Small intestine (tissue), 7 donors: ENCODE measurements around the gene HAPLN3. TPM values are rescaled to one million over a fixed set of nuclear protein-coding genes. Genes with fewer than 3 reads are reported as not detected.
"Not testable (repeated sequence)": the region's sequence is repeated elsewhere in the genome, so short reads cannot be mapped to it uniquely, and the experiment has no call there.

ENCODE experiments used
- DNase-seq, 2 donors: peaks; one replicate each; pipeline versions ENCODE4 v3.0.0 to v3.0.0-alpha.2; 2013
- FAIRE-seq: peaks from 2 replicates; lab custom pipeline; 2012; peaks lifted over from hg19 to GRCh38; lab: Jason Lieb, UNC
- H3K27ac ChIP-seq, 3 donors: one replicate each; pipeline ENCODE4 v1.5.1; 2013; ENCODE audit warnings: low read length in 2 of 3, mild to moderate bottlenecking in 2 of 3, control low read depth in 1 of 3, inconsistent platforms in 1 of 3, low read depth in 1 of 3, moderate library complexity in 1 of 3
- H3K27me3 ChIP-seq, 3 donors: one replicate each; pipeline ENCODE4 v1.6.1; 2013; ENCODE audit warnings: low read length in 3 of 3, inconsistent platforms in 1 of 3; ENCODE audit not compliant: control insufficient read depth in 3 of 3, insufficient read depth in 3 of 3
- H3K36me3 ChIP-seq, 3 donors: one replicate each; pipeline ENCODE4 v1.6.1; 2013; ENCODE audit warnings: low read length in 3 of 3, inconsistent platforms in 1 of 3, low read depth in 1 of 3, mild to moderate bottlenecking in 1 of 3, moderate library complexity in 1 of 3; ENCODE audit not compliant: control insufficient read depth in 3 of 3, insufficient read depth in 2 of 3
- H3K4me1 ChIP-seq, 3 donors: one replicate each; pipeline ENCODE4 v1.6.1; 2013; ENCODE audit warnings: low read length in 2 of 3, inconsistent platforms in 1 of 3, low read depth in 1 of 3, mild to moderate bottlenecking in 1 of 3, moderate library complexity in 1 of 3; ENCODE audit not compliant: control insufficient read depth in 3 of 3, insufficient read depth in 2 of 3
- H3K4me3 ChIP-seq, 3 donors: one replicate each; pipeline ENCODE4 v1.5.1; 2013; ENCODE audit warnings: low read length in 3 of 3, control low read depth in 1 of 3, inconsistent platforms in 1 of 3, low read depth in 1 of 3, mild to moderate bottlenecking in 1 of 3, moderate library complexity in 1 of 3
- H3K9me3 ChIP-seq, 2 donors: one replicate each; pipeline ENCODE4 v1.6.1; 2013; ENCODE audit warnings: low read depth in 1 of 2, low read length in 1 of 2; ENCODE audit not compliant: control insufficient read depth in 2 of 2, insufficient read depth in 1 of 2
- WGBS, 3 donors: extraction: QIAGEN DNeasy Blood & Tissue Kit; methylation state at CpG; one replicate each; pipeline ENCODE4 v1.1.7; 2013; 5-methylcytosine and 5-hydroxymethylcytosine counted together
- polyA plus RNA-seq, 4 donors: library from polyadenylated mRNA; stranded (reverse) in 3 of 4; unstranded in 1 of 4; fragments of 200-250 nt in 3 of 4; fragments of 120-200 nt in 1 of 4; gene quantifications; one replicate each; pipeline versions ENCODE4 v1.2.1 to v1.2.3, GENCODE V29; 2013
- donor health status: healthy with polysubstance abuse.
- donor health status: control.
- donor health status: control.
- donor health status: Bipolar disorder and iron deficiency.
- donor health status: healthy.

HAPLN3 gene
- polyA plus RNA-seq, 4 donors, result 0.27 to 7.6 (median 1.5) TPM; not detected in 1

GRCh38 chr15:88930579-88930978 is 35.2 kb upstream of the HAPLN3 start:
- WGBS, 3 donors, result 77 to 84% (median 80%) methylated on average over 2 of the region's 2 CpGs
- no peaks in the 10 kb centered on the region for H3K27me3 ChIP-seq
- no peak overlapping the region for H3K27ac ChIP-seq
- H3K9me3 ChIP-seq, result peaks cover 0 to 3% of the 10 kb centered on the region in 2 donors
- H3K4me1 ChIP-seq, result no peaks in the 10 kb centered on the region
- no peak overlapping the region for H3K4me3 ChIP-seq
- no peaks in the 10 kb centered on the region for H3K36me3 ChIP-seq
- DNase-seq, result no peak
- FAIRE-seq, result no peak

- H3K27me3 ChIP-seq, H3K9me3 ChIP-seq, H3K27ac ChIP-seq, H3K4me1 ChIP-seq, FAIRE-seq, H3K36me3 ChIP-seq, DNase-seq, H3K4me3 ChIP-seq: not testable (repeated sequence)
- WGBS, 3 donors, result 52 to 72% (median 59%) methylated on average over 3 of the region's 3 CpGs
Observed at GRCh38 chr15:88929358-88930098, 34.2 kb upstream of the HAPLN3 start.

- not testable (repeated sequence) for H3K27me3 ChIP-seq, DNase-seq, H3K4me3 ChIP-seq, FAIRE-seq, H3K36me3 ChIP-seq, H3K27ac ChIP-seq, H3K9me3 ChIP-seq, H3K4me1 ChIP-seq
Observed at GRCh38 chr15:88928192-88928591, 32.8 kb upstream of the HAPLN3 start.

GRCh38 chr15:88925648-88926047 is 30.3 kb upstream of the HAPLN3 start:
- FAIRE-seq, H3K4me3 ChIP-seq, DNase-seq, H3K4me1 ChIP-seq, H3K27me3 ChIP-seq, H3K36me3 ChIP-seq, H3K27ac ChIP-seq, H3K9me3 ChIP-seq: not testable (repeated sequence)
- WGBS, 3 donors, result 72 to 85% (median 72%) methylated on average over 2 of the region's 2 CpGs

GRCh38 chr15:88920892-88921435 is 25.6 kb upstream of the HAPLN3 start:
- H3K27ac ChIP-seq, H3K9me3 ChIP-seq, H3K36me3 ChIP-seq, H3K27me3 ChIP-seq, H3K4me1 ChIP-seq, H3K4me3 ChIP-seq, DNase-seq, FAIRE-seq: not testable (repeated sequence)
- 82 to 88% (median 87%) methylated on average over 11 to 12 of the region's 12 CpGs for WGBS, 3 donors

- WGBS, 3 donors, result 49 to 62% (median 50%) methylated on average over 9 of the region's 9 CpGs
- Histone ChIP-seq H3K36me3 (no peaks in the 10 kb centered on the region), H3K27ac (no peak overlapping the region), H3K9me3 (no peaks in the 10 kb centered on the region), H3K27me3 (no peaks in the 10 kb centered on the region), H3K4me1 (no peaks in the 10 kb centered on the region), H3K4me3 (no peak overlapping the region)
- FAIRE-seq (no peak), DNase-seq (no peak)
Observed at GRCh38 chr15:88920186-88920891, 25.0 kb upstream of the HAPLN3 start.

- H3K27me3 ChIP-seq, result no peaks in the 10 kb centered on the region
- H3K27ac ChIP-seq, result no peak overlapping the region
- WGBS, 3 donors, result 12 to 42% (median 15%) methylated on average over 4 of the region's 4 CpGs
- no peak overlapping the region for H3K4me3 ChIP-seq
- DNase-seq, result no peak
- no peak for FAIRE-seq
- no peaks in the 10 kb centered on the region for H3K4me1 ChIP-seq
- H3K36me3 ChIP-seq, result no peaks in the 10 kb centered on the region
- H3K9me3 ChIP-seq, result no peaks in the 10 kb centered on the region
Observed at GRCh38 chr15:88918738-88919137, 23.4 kb upstream of the HAPLN3 start.

GRCh38 chr15:88917760-88918159 is 22.4 kb upstream of the HAPLN3 start:
- Histone ChIP-seq H3K27ac (no peak overlapping the region), H3K4me3 (no peak overlapping the region), H3K36me3 (no peaks in the 10 kb centered on the region), H3K27me3 (no peaks in the 10 kb centered on the region), H3K9me3 (no peaks in the 10 kb centered on the region), H3K4me1 (no peaks in the 10 kb centered on the region)
- FAIRE-seq (no peak), DNase-seq (no peak)
- 52 to 78% (median 73%) methylated on average over 5 of the region's 5 CpGs for WGBS, 3 donors
